Kidney epithelial cell (primary cell): ENCODE data around the gene RRH. TPM values are rescaled to one million over a fixed set of nuclear protein-coding genes. Genes with fewer than 3 reads are reported as not detected.

Source experiments
- DNase-seq: peaks from one replicate; pipeline ENCODE4 v3.0.0-alpha.2; 2010; ENCODE audit warnings: low read depth
- H3K27me3 ChIP-seq: 2 replicates; pipeline ENCODE4 v1.6.0; 2011; ENCODE audit warnings: low read length; ENCODE audit not compliant: control insufficient read depth, insufficient read depth
- H3K36me3 ChIP-seq: 2 replicates; pipeline ENCODE4 v1.5.1; 2011; ENCODE audit warnings: low read length; ENCODE audit not compliant: control insufficient read depth, insufficient read depth
- H3K4me3 ChIP-seq: 2 replicates; pipeline ENCODE4 v1.5.1; 2011; ENCODE audit warnings: low read depth, mild to moderate bottlenecking, control low read depth, low read length
- CTCF ChIP-seq: IDR thresholded peaks from 2 replicates; pipeline ENCODE4 v1.5.1; 2011; ENCODE audit warnings: mild to moderate bottlenecking, moderate library complexity, low read length, control low read depth, inconsistent platforms; ENCODE audit not compliant: insufficient read depth, poor library complexity, severe bottlenecking
- total RNA-seq: library from RNA; depleted of rRNA; stranded (reverse); fragments of >200 nt; gene quantifications from 2 replicates; pipeline ENCODE4 v1.2.3, GENCODE V29; 2015

Gene RRH
- total RNA-seq, 1 donor from 2014 or later, result not detected

- DNase-seq, result no peak
- Histone ChIP-seq H3K27me3 (no peaks in the 10 kb centered on the region), H3K36me3 (no peaks in the 10 kb centered on the region), H3K4me3 (peak overlapping the region; percentile 40)
- no peak for TF ChIP-seq CTCF
Measured at GRCh38 chr4:109801099-109801789, 26.5 kb upstream of the RRH start.

- H3K4me3 ChIP-seq, result peak within 1 kb of the TSS; percentile 40
- DNase-seq, result no peak
Measured at GRCh38 chr4:109801895-109802319, 25.9 kb upstream of the RRH start, which contains the start of gene CFI. Gene CFI (minus strand): TSS chr4:109801999. CDS start chr4:109801971, 28 bp downstream.

GRCh38 chr4:109803924-109804571, 23.7 kb upstream of the RRH start:
- peak; percentile 57 for TF ChIP-seq CTCF
- Histone ChIP-seq H3K4me3 (no peak overlapping the region), H3K36me3 (no peaks in the 10 kb centered on the region), H3K27me3 (no peaks in the 10 kb centered on the region)
- DNase-seq, result no peak

More at GRCh38 chr4:109801895-109802319, 25.9 kb upstream of the RRH start, which contains the start of gene CFI:
- H3K27me3 ChIP-seq, result no peaks in the 10 kb centered on the region
- H3K36me3 ChIP-seq, result no peaks in the 10 kb centered on the region
- TF ChIP-seq CTCF, result no peak

GRCh38 chr4:109809655-109810054, 18.1 kb upstream of the RRH start:
- DNase-seq, result no peak
- no peak overlapping the region for H3K4me3 ChIP-seq
- H3K27me3 ChIP-seq, result no peaks in the 10 kb centered on the region
- TF ChIP-seq CTCF, result no peak
- no peaks in the 10 kb centered on the region for H3K36me3 ChIP-seq

GRCh38 chr4:109810552-109811387, 17.0 kb upstream of the RRH start:
- no peak for DNase-seq
- Histone ChIP-seq H3K4me3 (no peak overlapping the region), H3K27me3 (no peaks in the 10 kb centered on the region), H3K36me3 (no peaks in the 10 kb centered on the region)
- no peak for TF ChIP-seq CTCF
